ENCODE measurements around the gene SF1.

GRCh38 chr11:64796047-64796756, 17.9 kb upstream of the SF1 start:
- no peak for TF ChIP-seq CTCF (IDR thresholded peaks at IDR 0.05)
- TF ChIP-seq POLR2A (IDR thresholded peaks at IDR 0.05) = no peak
